Activated CD8-positive, alpha-beta memory T cell treated with anti-CD3 and anti-CD28 coated beads, Interleukin-2, amount 10 ng/mL, durations not matched to agents 7 days and 5 days (primary cell): ENCODE results near the gene MPP7. TPM values are rescaled to one million over a fixed set of nuclear protein-coding genes. Genes with fewer than 3 reads are reported as not detected.

Experiments
- microRNA-seq: library from miRNA; unstranded; fragments of <30 nt; microRNA quantifications from one replicate; pipeline ENCODE4 v1.2.0, GENCODE V29; 2022
- total RNA-seq, 2 experiments: library from RNA; stranded (reverse); gene quantifications; one replicate each; pipeline ENCODE4 v1.2.3, GENCODE V29; 2021

The MPP7 gene
- total RNA-seq, 2 experiments from 2014 or later, result 1.4 to 3.7 TPM

Small RNA genes lying within 50 kb of the gene (microRNA-seq; reads per million reads assigned to microRNA genes)
- not detected for gene MIR8086

Other genes starting within 250 kb of the MPP7 start
- 100 to 1,000 TPM; 128 to 141 TPM for gene WAC, start 230.1 kb upstream of the MPP7 start, total RNA-seq